Activated CD8-positive, alpha-beta memory T cell treated with anti-CD3 and anti-CD28 coated beads for 36 hours (primary cell): Measurements from ENCODE around the gene DNM3. TPM values are rescaled to one million over a fixed set of nuclear protein-coding genes. Genes with fewer than 3 reads are reported as not detected.

Source experiments
- CTCF ChIA-PET: fragments of 350-600 bp; sonication (Branson Sonifier 250); formaldehyde crosslinking; loops from one replicate; lab custom pipeline; 2021; ENCODE audit warnings: antibody characterized with exemption; lab: Charles Lee
- POLR2A ChIA-PET: fragments of 350-600 bp; sonication (Branson Sonifier 250); formaldehyde crosslinking; loops from one replicate; lab custom pipeline; 2021; ENCODE audit warnings: antibody characterized with exemption; lab: Charles Lee
- total RNA-seq, 2 experiments: library from RNA; stranded (reverse); gene quantifications; one replicate each; pipeline ENCODE4 v1.2.3, GENCODE V29; 2021

Gene DNM3
- total RNA-seq, 2 experiments from 2014 or later = 0.57 to 0.78 TPM

DNA sequence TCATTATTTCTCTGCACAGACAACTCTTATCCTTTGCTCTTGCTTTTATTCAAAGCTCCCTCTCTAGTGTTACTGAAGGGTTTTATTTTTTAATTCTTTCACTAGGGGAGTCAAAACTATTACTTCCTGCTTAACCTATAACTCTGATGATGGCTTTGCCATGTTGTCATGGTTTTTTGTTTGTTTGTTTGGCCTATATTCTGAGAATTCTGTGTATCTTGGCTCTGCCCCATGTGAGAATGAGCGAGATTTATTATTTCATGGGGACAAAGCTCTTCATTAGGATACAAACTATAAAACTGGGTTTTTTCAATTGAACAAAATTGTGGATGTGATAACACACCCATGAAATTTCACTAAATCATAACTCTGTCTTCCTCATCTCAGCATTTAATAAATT lies 388.6 kb downstream of the DNM3 start:
- ChIA-PET POLR2A (no interaction called here), CTCF (no interaction called here)

DNA sequence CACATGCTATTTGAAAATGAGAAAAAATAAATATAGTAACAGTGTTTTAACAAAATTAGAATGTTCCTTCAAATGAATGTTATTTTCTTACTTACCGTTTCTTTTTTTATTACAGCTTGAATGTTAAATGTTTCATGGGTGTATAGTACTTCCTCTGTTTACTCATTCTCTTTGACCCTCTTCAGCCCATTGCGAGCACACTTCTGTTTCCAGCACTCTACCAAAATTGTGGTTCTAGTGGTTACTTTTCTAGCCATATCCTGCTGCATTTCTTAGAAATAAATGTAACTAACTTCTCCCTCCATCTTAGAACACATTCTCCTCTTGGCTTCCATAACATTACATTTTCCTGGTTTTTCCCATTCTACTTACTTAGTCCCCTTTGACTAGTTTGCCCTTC lies 389.2 kb downstream of the DNM3 start:
- ChIA-PET CTCF (no interaction called here), POLR2A (no interaction called here)

DNA sequence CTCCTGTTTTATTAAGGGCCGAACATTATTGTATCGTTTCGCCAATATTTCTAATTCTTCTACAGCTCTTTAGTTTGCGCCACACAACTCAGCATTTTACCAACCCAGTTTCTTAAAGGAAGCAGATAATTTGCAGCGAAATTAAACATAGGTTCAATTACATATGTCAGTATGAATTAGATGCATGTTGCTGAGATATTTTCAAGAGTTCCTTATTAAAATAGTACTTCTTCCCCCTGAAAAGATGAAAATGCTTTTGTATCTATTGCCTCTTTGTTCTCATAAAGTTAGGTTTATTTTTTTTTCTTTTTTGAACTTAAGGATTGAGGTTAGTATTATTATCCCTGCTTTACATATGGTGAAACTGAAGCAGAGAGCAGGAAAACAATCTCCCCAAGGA lies 395.7 kb downstream of the DNM3 start:
- ChIA-PET POLR2A (no interaction called here), CTCF (no interaction called here)

DNA sequence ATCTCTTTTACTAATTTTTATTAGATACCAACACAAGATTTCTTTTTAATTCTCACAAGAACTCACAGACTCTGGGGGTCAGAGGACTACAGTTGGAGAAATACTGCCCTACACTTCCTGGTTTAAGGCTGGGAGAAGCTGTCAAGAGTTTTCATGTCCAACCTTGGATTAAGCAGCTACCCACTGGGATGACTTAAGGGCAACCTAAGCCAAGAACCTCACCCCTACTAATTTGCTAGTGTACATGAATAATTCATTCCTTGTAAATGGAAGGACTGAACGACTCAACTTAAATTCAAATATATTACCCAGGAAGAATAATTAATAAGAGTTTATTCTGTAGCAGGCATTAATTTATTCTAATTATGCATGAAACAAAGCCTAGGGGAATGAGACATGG lies 396.9 kb downstream of the DNM3 start:
- CTCF ChIA-PET = no interaction called here
- POLR2A ChIA-PET = no interaction called here

DNA sequence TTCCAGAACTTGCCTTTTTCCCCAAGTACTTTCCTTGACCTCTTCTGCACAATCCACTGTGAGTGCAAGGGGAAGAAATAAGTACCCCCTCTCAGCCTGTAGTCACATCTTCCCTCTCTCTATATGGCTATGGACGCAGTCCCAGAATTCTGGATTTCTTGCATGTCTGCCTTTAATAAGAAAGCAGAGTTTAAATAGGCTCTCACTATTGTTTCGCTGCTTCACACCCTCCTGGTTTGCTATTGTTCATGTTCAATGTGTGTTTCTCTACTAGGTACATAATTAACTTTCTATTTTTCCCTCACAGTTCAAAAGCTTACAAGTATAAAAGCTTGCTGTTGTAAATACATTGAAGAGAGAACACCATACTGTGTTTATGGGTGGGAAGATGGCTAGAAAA lies 397.7 kb downstream of the DNM3 start:
- POLR2A ChIA-PET = no interaction called here
- CTCF ChIA-PET = interaction anchor here (0.7 kb wide), 1 partner anchor 205 kb away, joined by 3 read pairs; the partner anchor contains the start of gene PIGC

DNA sequence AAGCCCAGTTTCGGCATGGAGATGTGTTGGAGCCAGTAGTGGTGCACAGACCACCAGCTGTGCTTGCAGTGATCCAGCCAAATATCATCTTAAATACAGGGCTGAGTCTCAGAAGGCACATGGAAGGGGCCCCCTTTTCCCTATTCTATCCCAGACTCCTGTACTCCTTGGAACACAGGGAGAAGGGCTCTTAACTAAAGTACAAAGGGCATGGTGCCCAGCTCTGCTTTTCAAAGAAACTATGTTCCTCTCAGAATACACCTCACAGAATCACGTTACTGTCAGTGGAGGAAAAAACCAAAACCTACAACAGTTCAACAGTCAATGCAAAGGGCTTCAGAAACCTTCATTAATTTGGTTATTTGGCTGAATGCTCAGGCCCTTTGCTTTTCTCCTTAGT lies 398.6 kb downstream of the DNM3 start:
- CTCF ChIA-PET = no interaction called here
- POLR2A ChIA-PET = no interaction called here

DNA sequence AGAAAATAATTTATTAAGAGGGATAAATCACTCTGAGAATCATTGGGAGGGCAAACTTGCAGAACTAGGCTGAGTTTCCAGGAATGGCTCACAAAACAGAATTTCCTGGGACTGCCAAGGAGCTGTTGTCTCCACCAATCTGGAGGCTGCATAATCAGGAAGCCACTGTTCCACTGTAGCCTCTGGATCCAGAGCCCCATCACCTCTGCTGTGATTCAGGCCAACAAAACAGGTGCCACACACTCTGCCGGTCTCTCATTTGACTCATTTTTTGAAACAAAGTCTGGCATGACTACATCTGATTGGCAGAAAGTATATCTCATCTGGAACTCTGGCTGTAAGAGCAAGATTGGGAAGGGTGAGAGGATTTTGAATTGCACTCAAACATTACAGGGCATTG lies 400.2 kb downstream of the DNM3 start:
- ChIA-PET POLR2A (no interaction called here), CTCF (no interaction called here)

DNA sequence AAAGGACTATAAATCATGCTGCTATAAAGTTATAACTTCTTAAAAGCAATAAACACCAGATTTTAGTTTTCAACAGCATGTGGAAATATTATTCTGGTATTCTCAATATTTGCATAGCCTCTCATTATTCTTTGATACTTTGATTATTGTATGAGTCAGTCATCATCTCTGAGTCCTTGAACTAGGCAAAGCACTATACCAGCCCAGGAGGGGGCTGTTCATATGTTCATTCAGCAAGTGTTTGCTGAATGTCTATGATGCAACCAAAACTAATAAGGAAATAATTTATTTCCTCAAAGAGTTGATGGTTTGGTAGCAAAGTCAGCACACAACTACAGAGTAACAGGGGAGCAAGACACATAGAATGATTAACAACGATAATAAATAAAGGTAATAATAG lies 403.6 kb downstream of the DNM3 start:
- ChIA-PET CTCF (no interaction called here), POLR2A (no interaction called here)

DNA sequence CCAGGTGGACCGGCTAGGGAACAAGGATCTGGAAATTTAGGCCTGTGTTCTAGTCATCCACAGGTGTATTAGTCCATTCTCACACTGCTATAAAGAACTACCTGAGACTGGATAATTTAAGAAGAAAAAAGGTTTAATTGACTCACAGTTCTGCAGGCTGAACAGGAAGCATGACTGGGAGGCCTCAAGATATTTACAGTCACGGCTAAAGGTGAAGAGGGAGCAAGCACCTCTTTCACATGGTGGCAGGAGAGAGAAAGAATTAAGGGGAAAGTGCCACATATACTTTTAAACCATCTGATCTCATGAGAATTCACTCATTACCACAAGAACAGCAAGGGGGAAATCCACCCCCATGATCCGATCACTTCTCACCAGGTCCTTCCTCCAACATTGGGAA lies 404.5 kb downstream of the DNM3 start:
- ChIA-PET POLR2A (no interaction called here), CTCF (no interaction called here)

DNA sequence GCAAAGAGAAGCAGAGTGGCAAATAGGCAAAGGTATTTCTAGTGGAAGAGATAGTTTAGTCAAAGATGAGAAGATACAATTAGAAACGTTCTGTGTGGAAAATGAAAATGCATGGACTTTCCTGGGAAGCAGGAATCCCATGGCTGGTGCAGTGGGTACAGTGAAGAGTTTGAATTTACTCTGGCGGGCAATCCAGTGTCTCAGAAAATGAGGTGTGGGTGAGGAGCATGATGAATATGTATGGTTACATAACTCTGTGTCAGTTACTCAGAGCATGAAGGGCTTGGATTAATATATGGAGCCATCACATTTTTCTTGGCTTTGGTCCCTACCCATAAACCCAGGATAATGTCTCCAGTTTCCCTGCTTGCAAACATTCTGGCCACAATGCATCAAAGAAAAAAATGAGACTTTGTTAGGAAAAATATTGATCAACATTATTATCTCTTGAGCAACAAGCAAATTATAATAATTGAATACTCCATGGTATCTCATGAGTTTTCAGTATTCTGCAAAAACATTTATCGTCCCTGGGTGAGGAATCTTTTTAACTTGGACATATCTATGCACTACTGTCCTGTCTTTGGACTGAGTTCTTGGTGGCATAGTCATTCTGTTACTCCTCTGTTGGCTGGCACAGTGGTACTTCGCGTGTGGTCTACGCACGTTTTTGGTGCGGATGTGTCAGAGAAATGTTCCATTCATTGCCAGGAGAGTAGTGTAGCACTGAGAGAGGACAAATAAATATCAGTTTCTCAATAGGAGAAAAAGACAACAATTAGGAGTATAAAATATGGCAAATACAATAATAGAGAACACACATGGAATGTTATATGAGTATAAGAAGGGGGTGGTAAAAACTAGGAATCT lies 405.5 kb downstream of the DNM3 start:
- ChIA-PET CTCF (no interaction called here), POLR2A (no interaction called here)

DNA sequence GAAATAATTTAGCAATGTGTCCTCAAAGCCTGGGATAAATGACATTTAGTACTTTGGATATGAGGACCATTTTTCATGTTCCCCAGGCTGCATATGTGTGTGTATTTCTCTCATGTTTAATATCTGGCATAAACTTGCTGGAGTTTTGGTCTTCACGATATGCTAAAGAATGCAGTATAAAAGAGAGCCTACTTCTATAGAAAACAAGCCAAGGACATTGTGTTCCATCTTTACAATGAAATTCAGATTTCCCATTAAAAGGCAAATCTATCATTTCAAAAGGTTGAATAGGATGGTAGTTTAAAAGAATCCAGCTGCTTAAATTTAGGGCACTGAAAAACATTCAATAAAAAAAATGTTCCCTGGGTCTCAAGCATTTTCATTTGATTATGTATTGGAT lies 410.2 kb downstream of the DNM3 start:
- ChIA-PET POLR2A (no interaction called here), CTCF (no interaction called here)

DNA sequence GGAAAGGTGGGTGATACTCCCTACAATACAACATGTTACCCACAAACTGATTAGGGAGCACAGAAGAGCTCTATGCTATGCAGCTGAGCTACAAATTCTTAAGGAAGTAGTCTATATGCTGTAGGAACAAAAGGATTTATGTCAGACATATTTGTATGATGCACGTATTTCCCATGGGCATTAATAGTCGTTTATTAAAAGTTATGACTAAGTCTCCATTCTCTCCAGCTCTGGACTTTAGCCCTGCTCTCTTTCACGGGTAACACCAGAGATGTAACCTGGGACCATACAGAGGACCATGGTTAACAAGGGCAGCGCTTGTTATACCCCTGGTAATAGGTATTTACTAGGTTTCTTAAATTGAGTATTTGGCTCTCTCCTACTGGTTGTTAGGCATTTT lies 411.0 kb downstream of the DNM3 start:
- ChIA-PET POLR2A (no interaction called here), CTCF (no interaction called here)

DNA sequence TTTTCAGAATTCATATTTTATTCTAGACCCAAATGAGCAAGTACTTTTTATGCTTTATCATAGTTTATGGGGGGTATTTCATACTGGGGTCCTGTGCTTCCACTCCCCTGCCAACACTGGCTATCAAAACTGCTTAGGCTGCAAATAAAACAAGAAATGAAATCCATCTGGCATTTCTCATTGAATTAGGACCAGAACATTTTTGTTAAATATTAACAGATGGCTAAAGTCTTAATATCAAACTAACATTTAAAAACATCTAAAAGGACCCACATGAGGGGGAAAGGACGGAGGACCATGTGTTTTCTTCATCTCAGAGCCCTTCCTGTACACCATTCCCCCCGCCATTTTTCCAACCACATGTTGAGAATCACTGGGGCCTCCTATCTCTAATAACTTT lies 411.7 kb downstream of the DNM3 start:
- POLR2A ChIA-PET = no interaction called here
- CTCF ChIA-PET = interaction anchor here (0.6 kb wide), 1 partner anchor 202 kb away, joined by 3 read pairs; no protein-coding TSS in a partner anchor

DNA sequence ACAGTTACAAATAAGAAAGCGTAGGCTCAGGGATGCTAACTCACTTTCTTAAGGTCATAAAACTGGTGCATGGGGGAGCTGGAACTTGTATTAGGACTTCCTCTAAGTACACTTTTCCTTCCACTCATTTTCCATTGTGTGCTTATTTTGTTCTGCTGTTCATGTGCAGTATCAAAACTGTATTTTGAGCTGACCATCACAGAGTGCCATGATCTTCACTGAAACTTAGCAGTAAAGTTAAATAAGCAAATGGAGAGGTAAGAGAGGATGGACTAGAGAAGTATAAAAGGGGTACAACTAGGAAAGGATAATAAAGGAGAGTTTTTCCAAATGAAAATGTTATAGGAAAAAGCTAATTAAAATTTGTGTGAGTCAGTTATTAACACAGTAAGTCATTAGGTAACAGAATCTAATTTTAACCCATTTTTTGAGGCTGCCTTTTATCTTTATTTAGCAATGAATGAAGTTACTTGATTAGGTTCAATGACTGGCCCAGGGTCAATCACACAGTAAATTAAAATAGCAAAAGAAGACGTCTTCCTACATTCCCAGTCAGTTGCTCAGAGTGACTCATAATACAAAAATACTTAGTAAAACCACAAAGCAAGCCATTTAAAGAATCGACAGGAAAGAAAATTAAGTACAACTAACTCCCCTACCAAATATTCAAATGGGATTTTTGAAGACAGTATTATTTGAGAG lies 413.4 kb downstream of the DNM3 start:
- ChIA-PET POLR2A (interaction anchor here (0.6 kb wide), 1 partner anchor 388 kb away, joined by 3 read pairs; no protein-coding TSS in a partner anchor), CTCF (no interaction called here)

DNA sequence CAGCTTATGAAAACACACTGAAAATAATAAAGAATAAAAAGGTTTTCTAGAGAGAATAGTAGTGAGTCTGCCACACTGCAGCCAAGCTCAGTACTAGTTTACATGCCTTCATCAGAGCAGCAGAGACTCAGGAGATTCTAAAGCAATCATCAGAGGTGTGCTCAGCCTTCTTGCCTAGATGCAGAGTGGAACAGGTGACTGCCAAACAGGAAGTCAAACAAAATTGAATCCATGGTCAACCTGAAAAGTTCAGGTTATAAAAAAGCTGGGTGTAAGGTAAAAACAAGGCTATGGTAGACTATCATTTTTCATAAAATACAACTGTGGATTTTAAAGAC lies 413.9 kb downstream of the DNM3 start:
- ChIA-PET POLR2A (no interaction called here), CTCF (no interaction called here)

DNA sequence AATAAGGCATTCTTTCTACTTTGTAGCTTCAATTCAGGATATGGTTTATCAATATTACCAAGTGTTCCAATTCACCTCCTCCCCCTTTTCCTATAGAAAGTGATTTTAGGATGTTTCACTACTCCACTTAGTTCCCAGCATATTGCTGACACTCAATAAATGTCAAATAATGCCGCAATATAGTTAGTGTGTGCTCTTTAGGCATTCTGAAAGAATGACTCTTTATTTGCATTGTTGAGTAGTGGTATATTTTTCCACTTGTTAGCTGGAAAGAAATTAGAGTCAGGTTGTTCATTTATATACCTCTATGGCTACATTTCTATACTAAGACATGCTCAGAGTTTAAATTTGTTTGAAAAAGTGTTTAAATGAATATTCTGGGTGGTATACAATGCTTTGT lies 424.6 kb downstream of the DNM3 start:
- ChIA-PET CTCF (no interaction called here), POLR2A (no interaction called here)

DNA sequence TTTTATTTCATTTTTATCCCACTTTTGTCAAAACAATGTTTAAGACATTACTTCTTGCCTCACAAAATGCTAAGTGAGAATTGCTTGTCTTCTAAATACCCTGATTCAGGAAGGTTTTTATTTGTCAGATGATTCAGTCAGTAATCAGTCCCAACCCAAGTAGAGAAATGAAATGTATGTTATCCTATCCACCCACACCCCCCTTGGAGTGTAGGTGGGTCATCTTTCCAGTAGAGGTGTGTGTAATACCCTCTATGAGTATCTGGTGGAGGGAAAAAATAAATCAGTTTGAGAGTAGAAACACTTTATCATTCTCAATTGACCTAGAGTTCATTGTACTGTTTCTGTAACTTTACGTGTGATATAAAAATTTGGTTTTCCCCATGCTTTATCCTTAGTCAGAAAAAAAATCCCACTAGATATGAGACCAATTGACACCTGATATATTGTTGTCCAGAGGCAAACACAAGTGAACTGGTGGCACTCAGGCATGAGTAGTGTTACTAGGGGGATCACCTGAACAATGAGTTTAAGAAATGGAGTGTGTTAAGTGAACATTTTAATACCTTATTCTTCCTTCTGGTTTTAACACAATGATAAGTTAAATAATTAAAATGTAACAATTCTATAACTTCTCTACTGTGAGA lies 425.4 kb downstream of the DNM3 start:
- ChIA-PET POLR2A (no interaction called here), CTCF (no interaction called here)

DNA sequence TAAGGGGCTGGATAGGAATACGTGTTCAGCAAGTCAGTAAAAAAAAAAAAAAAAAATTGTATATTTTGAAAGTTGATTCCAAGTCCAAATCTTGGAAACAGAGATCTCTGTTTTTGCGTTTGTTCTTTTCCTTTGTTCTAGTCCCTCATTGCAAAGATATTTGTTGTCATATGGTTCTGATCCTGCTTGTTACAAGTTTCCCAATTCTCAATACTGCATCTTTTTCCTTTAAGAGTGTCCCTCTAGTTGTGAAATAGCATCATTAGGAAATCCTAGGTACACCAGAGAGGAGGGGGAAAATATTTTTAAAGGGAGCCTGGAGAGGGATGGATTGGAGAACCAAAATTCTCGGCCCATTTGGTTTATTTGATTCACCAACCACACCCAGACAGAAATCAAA lies 426.9 kb downstream of the DNM3 start:
- POLR2A ChIA-PET = no interaction called here
- CTCF ChIA-PET = interaction anchor here (1.5 kb wide), 1 partner anchor 90 kb away, joined by 5 read pairs; no protein-coding TSS in a partner anchor

DNA sequence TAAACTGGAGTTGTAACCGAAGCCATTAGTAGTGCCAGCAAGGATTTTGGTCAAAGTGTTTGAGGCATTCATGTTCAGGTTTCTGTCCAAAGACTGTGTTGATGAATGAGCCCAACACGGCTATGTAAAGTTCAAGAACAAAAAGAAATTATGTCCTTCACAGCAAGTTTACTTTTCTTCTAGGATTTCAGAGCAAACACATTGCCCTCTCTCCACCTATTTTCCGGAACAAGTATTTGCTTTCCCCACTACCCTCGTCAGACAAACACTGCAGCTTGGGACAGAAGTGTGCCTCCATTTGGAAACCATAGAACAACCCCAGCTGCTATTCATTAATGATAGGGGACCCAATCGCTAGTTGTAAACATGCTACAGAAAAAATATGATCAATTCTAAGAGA lies 427.8 kb downstream of the DNM3 start:
- POLR2A ChIA-PET = no interaction called here

DNA sequence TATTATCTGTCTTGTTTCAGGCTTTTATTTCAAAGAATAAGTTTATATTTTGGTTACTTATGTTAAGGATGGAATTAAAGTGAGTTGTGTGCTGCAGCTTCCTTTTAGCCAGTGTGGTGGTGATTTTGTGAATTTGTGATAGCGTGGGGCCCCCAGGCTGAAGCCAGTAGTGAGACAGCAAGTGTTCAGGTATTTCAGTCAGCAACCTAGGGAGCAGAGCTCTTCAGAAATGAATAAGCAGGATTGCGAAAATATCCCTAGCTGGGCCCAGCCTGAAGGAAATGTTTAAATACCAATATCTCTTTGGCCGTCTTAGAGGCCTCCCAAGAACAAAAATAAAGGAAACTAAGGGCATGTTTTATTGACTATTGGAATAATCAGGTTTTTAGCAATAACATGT lies 428.3 kb downstream of the DNM3 start:
- CTCF ChIA-PET = interaction anchor here (1.5 to 1.7 kb wide), 2 partner anchors 89 kb away, joined by 3 to 5 read pairs; no protein-coding TSS in a partner anchor
- POLR2A ChIA-PET = no interaction called here

More for the DNA sequence above, 427.8 kb downstream of the DNM3 start:
- CTCF ChIA-PET = interaction anchor here (1.5 kb wide), 1 partner anchor 89 kb away, joined by 5 read pairs; no protein-coding TSS in a partner anchor
